Spleen (tissue), 7 donors: ENCODE data around the gene IRF2.

Experiments used
- POLR2A ChIP-seq, 3 donors: fragments of 450-650 bp; IDR thresholded peaks; one replicate each; pipeline ENCODE4 v1.5.1; 2017; ENCODE audit warnings: antibody characterized with exemption in 3 of 3, mild to moderate bottlenecking in 1 of 3
- TF ChIP-seq, protein P1 (sequence below), 11 experiments: fragments of 200-600 bp in 7 of 11; fragments of 450-650 bp in 4 of 11; sonication (generic) in 4 of 11; IDR thresholded peaks in 8 of 11; conservative IDR thresholded peaks in 3 of 11; 1 replicate in 7 of 11; 2 replicates in 4 of 11; pipeline versions ENCODE4 v1.4.0 to v1.8.0; 2016 to 2021; ENCODE audit warnings: antibody characterized with exemption in 11 of 11, inconsistent platforms in 4 of 11, mild to moderate bottlenecking in 1 of 11
- donor health status: DM: no; HTN: no; CAD: no; lungs with moderate emphysema.
- donor health status: DM: no; HTN: no; CAD: no.
- donor health status: DM: no; HTN: no; CAD: no.

DNA sequence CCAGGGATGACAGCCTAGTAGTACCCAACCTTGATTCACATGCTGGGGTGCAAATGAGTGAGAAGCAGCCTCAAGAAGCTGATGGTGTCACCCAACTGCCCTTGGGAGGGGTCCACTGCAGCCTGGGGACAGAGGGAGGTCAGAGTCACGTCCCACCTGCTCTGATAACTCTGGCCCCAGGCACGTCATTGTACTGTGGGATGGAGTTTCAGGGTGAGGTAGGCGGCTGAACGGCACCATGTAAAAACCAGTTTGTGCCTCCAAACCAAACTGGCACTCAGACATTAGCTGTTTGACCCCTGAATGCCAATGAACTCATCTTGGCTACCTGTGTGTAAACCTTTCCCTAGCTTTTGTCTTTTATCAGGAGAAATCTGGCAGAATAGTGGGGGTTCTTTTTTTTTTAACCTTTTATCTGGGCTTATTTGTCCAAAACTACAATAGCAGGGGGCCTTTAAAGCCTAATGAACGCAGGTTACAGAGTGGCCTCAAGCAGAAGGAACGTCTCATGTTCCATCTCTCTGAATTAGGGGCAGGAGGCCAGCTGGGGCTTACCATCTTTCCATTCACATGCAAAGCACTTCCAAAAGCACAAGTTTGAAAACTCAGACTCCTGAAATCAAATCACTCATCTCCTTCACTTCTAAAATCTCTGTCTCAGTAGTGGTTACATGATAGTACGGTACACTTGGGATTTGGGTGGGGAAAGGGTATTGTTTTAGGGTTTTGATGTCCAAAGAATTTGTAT lies 89.4 kb downstream of the IRF2 start:
- TF ChIP-seq, protein P1, sequence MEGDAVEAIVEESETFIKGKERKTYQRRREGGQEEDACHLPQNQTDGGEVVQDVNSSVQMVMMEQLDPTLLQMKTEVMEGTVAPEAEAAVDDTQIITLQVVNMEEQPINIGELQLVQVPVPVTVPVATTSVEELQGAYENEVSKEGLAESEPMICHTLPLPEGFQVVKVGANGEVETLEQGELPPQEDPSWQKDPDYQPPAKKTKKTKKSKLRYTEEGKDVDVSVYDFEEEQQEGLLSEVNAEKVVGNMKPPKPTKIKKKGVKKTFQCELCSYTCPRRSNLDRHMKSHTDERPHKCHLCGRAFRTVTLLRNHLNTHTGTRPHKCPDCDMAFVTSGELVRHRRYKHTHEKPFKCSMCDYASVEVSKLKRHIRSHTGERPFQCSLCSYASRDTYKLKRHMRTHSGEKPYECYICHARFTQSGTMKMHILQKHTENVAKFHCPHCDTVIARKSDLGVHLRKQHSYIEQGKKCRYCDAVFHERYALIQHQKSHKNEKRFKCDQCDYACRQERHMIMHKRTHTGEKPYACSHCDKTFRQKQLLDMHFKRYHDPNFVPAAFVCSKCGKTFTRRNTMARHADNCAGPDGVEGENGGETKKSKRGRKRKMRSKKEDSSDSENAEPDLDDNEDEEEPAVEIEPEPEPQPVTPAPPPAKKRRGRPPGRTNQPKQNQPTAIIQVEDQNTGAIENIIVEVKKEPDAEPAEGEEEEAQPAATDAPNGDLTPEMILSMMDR (IDR thresholded peaks at IDR 0.05 in 8 of 11, conservative IDR thresholded peaks at IDR 0.05 in 3 of 11) = no peak
- TF ChIP-seq POLR2A (IDR thresholded peaks at IDR 0.05) = no peak
